Peyer's patch (tissue), 4 donors: ENCODE measurements around the gene MAP2K5.

Experiments used
- CTCF ChIP-seq, 6 experiments: fragments of 450-650 bp in 4 of 6; fragments of 200-600 bp in 2 of 6; sonication (generic) in 1 of 6; IDR thresholded peaks; one replicate each; pipeline ENCODE4 v1.5.1; 2017 to 2019; ENCODE audit warnings: antibody characterized with exemption in 6 of 6, mild to moderate bottlenecking in 3 of 6, moderate library complexity in 1 of 6
- POLR2A ChIP-seq, 2 donors: fragments of 450-650 bp; IDR thresholded peaks; one replicate each; pipeline ENCODE4 v1.5.1; 2017; ENCODE audit warnings: antibody characterized with exemption in 2 of 2, mild to moderate bottlenecking in 2 of 2, moderate library complexity in 2 of 2

- no peak for TF ChIP-seq CTCF (IDR thresholded peaks at IDR 0.05)
- no peak for TF ChIP-seq POLR2A (IDR thresholded peaks at IDR 0.05)
Measured at GRCh38 chr15:67809441-67809840, 266.9 kb downstream of the MAP2K5 start.
